PC-9 (cell line): ENCODE measurements around the gene BGLAP. TPM values are rescaled to one million over a fixed set of nuclear protein-coding genes. Genes with fewer than 3 reads are reported as not detected.

Experiments
- BruUV-seq: library from RNA; stranded (reverse); fragments of 400-500 nt; replicated peaks from 2 replicates; lab custom pipeline; 2021; lab: Mats Ljungman, UMichigan
- CTCF ChIA-PET: fragments of 300-600 bp; sonication (Branson Sonifier 250); formaldehyde crosslinking; loops from one replicate; lab custom pipeline; 2022; ENCODE audit warnings: antibody characterized with exemption; lab: Charles Lee
- POLR2A ChIA-PET: fragments of 300-600 bp; sonication (Branson Sonifier 250); formaldehyde crosslinking; loops from one replicate; lab custom pipeline; 2022; ENCODE audit warnings: antibody characterized with exemption; ENCODE audit not compliant: unreplicated experiment; lab: Charles Lee
- DNase-seq, 2 experiments: peaks; one replicate each; pipeline versions ENCODE4 v3.0.0 to v3.0.0-alpha.2; 2015 to 2022; ENCODE audit warnings: mixed read lengths in 1 of 2
- H2AFZ ChIP-seq: fragments of 200-600 bp; sonication (generic); 2 replicates; pipeline ENCODE4 v1.8.1; 2017; ENCODE audit warnings: antibody characterized with exemption
- H3F3A ChIP-seq: fragments of 200-600 bp; sonication (generic); 2 replicates; pipeline ENCODE4 v1.8.1; 2017; ENCODE audit warnings: antibody characterized with exemption, mild to moderate bottlenecking, low read depth; ENCODE audit not compliant: insufficient read depth
- H3K27ac ChIP-seq: fragments of 200-600 bp; sonication (generic); 2 replicates; pipeline ENCODE4 v1.6.1; 2016; ENCODE audit warnings: mixed run types
- H3K27me3 ChIP-seq: fragments of 200-600 bp; sonication (generic); 2 replicates; pipeline ENCODE4 v1.6.1; 2016; ENCODE audit warnings: low read depth, mixed run types; ENCODE audit not compliant: insufficient read depth
- H3K36me3 ChIP-seq: fragments of 200-600 bp; sonication (generic); 2 replicates; pipeline ENCODE4 v1.6.1; 2016; ENCODE audit warnings: low read depth, mixed run types
- H3K4me1 ChIP-seq: fragments of 200-600 bp; sonication (generic); replicated peaks from 2 replicates; pipeline ENCODE4 v1.6.1; 2016; ENCODE audit warnings: mixed run types; ENCODE audit not compliant: insufficient read depth
- H3K4me2 ChIP-seq: fragments of 200-600 bp; sonication (generic); 2 replicates; pipeline ENCODE4 v1.6.1; 2017; ENCODE audit warnings: mixed run types
- H3K4me3 ChIP-seq: fragments of 200-600 bp; sonication (generic); 2 replicates; pipeline ENCODE4 v1.6.1; 2016; ENCODE audit warnings: mixed run types
- H3K79me2 ChIP-seq: fragments of 200-600 bp; sonication (generic); 2 replicates; pipeline ENCODE4 v1.6.1; 2017; ENCODE audit warnings: low read depth, mixed run types
- H3K9me2 ChIP-seq: fragments of 200-600 bp; sonication (generic); 2 replicates; pipeline ENCODE4 v1.8.1; 2017; ENCODE audit warnings: mild to moderate bottlenecking; ENCODE audit not compliant: insufficient read depth
- H3K9me3 ChIP-seq: fragments of 200-600 bp; sonication (generic); 2 replicates; pipeline ENCODE4 v1.8.1; 2016; ENCODE audit warnings: low read depth; ENCODE audit not compliant: insufficient read depth
- H4K20me1 ChIP-seq: fragments of 200-600 bp; sonication (generic); 2 replicates; pipeline ENCODE4 v1.8.1; 2017; ENCODE audit not compliant: insufficient read depth
- EZH2 ChIP-seq: fragments of 200-600 bp; sonication (generic); IDR thresholded peaks from 2 replicates; pipeline ENCODE4 v1.8.0; 2017; ENCODE audit warnings: antibody characterized with exemption, low read depth
- intact Hi-C: fragments of 100-400 bp; cut with micrococcal nuclease; formaldehyde crosslinking; loops from one replicate; pipeline ENCODE4 v1.10.0; 2022; ENCODE audit not compliant: unreplicated experiment
- total RNA-seq: library from RNA; stranded (reverse); gene quantifications from 2 replicates; pipeline ENCODE4 v1.2.3, GENCODE V29; 2021
- TF ChIP-seq, protein P1 (sequence below): fragments of 200-600 bp; sonication (generic); conservative IDR thresholded peaks from 2 replicates; pipeline ENCODE4 v1.6.1; 2017; ENCODE audit warnings: mixed run types, antibody characterized with exemption, mild to moderate bottlenecking, moderate library complexity

The BGLAP gene
- total RNA-seq, 1 experiment from 2014 or later: 2.6 TPM

DNA sequence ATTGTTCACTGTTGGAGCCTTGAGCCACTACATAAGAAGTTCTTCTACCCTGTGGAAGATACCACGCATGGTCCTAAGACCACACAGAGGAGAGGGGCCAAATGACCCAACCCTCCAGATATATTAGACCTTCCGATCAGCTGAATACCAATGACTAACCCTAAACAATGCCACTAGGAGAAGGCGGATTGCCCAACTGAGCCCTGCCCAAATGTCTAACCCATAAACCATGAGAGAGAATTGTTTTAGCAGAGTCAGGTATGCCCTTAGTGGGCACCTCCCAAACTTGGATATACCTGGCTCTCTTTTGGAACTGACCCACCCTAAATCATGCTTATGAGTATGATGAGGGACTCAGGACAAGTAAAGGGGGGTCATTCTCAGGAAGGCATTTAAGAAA is 28.3 kb downstream of the BGLAP start:
- DNase-seq: no peak
- Histone ChIP-seq H3K9me2 (no peaks in the 10 kb centered on the region), H3K4me2 (no peak overlapping the region), H4K20me1 (0 out of 2 replicates have a peak, but pooled peaks cover 3% of the 10 kb centered on the region), H3K79me2 (0 out of 2 replicates have a peak, but pooled peaks cover 2% of the 10 kb centered on the region), H2AFZ (no peak overlapping the region), H3K27ac (no peak overlapping the region), H3K4me1 (no peaks in the 10 kb centered on the region), H3K4me3 (no peak overlapping the region), H3K36me3 (peaks cover 37% of the 10 kb centered on the region), H3K27me3 (no peaks in the 10 kb centered on the region), H3K9me3 (no peaks in the 10 kb centered on the region), H3F3A (no peaks in the 10 kb centered on the region; the same call in 1 of the 2 replicates)
- TF ChIP-seq, protein P1, sequence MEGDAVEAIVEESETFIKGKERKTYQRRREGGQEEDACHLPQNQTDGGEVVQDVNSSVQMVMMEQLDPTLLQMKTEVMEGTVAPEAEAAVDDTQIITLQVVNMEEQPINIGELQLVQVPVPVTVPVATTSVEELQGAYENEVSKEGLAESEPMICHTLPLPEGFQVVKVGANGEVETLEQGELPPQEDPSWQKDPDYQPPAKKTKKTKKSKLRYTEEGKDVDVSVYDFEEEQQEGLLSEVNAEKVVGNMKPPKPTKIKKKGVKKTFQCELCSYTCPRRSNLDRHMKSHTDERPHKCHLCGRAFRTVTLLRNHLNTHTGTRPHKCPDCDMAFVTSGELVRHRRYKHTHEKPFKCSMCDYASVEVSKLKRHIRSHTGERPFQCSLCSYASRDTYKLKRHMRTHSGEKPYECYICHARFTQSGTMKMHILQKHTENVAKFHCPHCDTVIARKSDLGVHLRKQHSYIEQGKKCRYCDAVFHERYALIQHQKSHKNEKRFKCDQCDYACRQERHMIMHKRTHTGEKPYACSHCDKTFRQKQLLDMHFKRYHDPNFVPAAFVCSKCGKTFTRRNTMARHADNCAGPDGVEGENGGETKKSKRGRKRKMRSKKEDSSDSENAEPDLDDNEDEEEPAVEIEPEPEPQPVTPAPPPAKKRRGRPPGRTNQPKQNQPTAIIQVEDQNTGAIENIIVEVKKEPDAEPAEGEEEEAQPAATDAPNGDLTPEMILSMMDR: no peak
- no peak for TF ChIP-seq EZH2
- POLR2A ChIA-PET: no interaction called here
- CTCF ChIA-PET: no interaction called here
- intact Hi-C loops: no loop called here
- BruUV-seq: no TSS peak

DNA sequence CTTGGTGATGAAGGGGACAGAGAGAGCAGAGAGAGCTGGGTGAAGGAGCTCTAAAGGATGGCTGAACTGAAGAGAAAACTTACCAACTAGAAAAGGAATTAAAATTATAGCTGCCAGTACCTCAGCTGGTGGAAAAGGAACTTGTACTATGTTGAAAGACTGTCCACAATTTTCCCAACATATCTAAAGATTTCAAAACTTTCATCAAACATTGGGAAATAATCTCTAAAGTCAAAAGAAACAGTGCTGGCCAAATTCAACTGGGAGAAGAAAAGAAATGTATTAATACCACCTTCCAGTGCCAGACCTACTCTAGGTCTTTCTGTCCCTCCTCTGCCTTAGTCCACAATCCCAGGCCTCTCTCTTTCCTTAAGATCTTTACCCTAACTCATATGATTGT is 34.5 kb downstream of the BGLAP start:
- Histone ChIP-seq H3K9me3 (no peaks in the 10 kb centered on the region), H3K27me3 (no peaks in the 10 kb centered on the region), H3K4me1 (peaks cover 9% of the 10 kb centered on the region), H3K4me3 (no peak overlapping the region), H3K9me2 (no peaks in the 10 kb centered on the region), H2AFZ (no peak overlapping the region), H3K4me2 (no peak overlapping the region), H3K79me2 (peaks cover 40% of the 10 kb centered on the region), H4K20me1 (peaks cover 23% of the 10 kb centered on the region), H3F3A (peaks cover 27% of the 10 kb centered on the region; the same call in 1 of the 2 replicates), H3K36me3 (peaks cover 36% of the 10 kb centered on the region), H3K27ac (no peak overlapping the region)
- TF ChIP-seq, protein P1: no peak
- DNase-seq: no peak
- intact Hi-C loops: no loop called here
- POLR2A ChIA-PET: no interaction called here
- no TSS peak for BruUV-seq
- CTCF ChIA-PET: no interaction called here

DNA sequence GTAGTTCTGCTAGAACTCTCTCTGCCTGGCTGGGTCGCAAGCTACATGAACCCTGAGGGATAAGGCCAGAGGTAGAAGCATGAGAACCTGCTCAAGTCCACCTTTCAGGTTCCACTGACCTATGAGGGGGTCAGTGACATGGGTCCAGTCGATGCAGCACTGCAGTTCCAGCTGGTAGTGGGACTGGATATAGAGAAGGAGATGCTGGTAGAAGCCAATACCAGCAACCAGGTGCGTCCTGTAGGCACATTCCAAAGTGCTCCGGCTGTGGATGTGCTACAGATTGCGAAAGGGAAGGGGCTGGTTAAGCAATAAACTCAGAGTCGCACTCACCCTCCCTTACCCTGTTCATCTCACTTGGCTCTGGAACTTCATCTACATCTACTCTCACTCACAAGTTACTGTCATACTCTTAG is 35.0 kb downstream of the BGLAP start:
- H3K9me2 ChIP-seq: no peaks in the 10 kb centered on the region
- no peaks in the 10 kb centered on the region for H3K27me3 ChIP-seq
- no peak overlapping the region for H2AFZ ChIP-seq
- no peak overlapping the region for H3K27ac ChIP-seq
- intact Hi-C loops: no loop called here
- H3K36me3 ChIP-seq: peaks cover 33% of the 10 kb centered on the region
- H3K79me2 ChIP-seq: peaks cover 44% of the 10 kb centered on the region
- no peak overlapping the region for H3K4me3 ChIP-seq
- peaks cover 10% of the 10 kb centered on the region for H3K4me1 ChIP-seq
- no peaks in the 10 kb centered on the region for H3K9me3 ChIP-seq
- no peak overlapping the region for H3K4me2 ChIP-seq
- ChIA-PET CTCF (no interaction called here), POLR2A (no interaction called here)
- no peak for TF ChIP-seq EZH2
- TF ChIP-seq, protein P1: no peak
- H3F3A ChIP-seq: peaks cover 27% of the 10 kb centered on the region; the same call in 1 of the 2 replicates
- no TSS peak for BruUV-seq
- DNase-seq: no peak
- peaks cover 22% of the 10 kb centered on the region for H4K20me1 ChIP-seq
